NCI-H510A (cell line): ENCODE results near the gene CES5A.
"Not testable (repeated sequence)": the region's sequence is repeated elsewhere in the genome, so short reads cannot be mapped to it uniquely, and the experiment has no call there.

Source experiments
- DNase-seq: peaks from one replicate; lab custom pipeline; 2025; lab: John Stamatoyannopoulos, UW

The CES5A gene, protein sequence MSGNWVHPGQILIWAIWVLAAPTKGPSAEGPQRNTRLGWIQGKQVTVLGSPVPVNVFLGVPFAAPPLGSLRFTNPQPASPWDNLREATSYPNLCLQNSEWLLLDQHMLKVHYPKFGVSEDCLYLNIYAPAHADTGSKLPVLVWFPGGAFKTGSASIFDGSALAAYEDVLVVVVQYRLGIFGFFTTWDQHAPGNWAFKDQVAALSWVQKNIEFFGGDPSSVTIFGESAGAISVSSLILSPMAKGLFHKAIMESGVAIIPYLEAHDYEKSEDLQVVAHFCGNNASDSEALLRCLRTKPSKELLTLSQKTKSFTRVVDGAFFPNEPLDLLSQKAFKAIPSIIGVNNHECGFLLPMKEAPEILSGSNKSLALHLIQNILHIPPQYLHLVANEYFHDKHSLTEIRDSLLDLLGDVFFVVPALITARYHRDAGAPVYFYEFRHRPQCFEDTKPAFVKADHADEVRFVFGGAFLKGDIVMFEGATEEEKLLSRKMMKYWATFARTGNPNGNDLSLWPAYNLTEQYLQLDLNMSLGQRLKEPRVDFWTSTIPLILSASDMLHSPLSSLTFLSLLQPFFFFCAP

DNA sequence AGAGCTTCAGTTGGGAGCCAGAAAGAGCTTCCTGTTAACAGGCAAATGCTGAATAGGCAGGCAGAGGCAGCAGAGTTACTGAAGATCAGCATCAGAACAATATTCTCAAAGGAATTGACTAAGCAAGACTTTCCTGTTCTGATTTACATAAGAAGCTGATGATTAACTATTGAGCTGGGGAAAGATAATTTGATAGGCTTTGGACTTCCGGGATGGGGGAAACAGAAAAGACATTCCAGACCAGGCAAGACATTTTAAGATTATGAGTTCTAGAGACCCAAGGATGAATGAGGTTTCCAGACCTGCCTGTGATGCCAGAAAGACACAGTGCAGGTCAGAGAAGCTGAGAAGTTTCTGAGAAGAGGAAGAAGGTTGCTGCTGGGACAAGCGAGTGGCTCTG is at the start of gene CES5A:
TSS of gene CES5A (minus strand) at position 101 of the 400 bp plus-strand sequence. CDS start 152 bp downstream, outside the sequence.
- DNase-seq, result no peak

GRCh38 chr16:55922662-55923061 is 47.5 kb upstream of the CES5A start:
- no peak for DNase-seq

- no peak for DNase-seq
These were observed 42.4 kb upstream of the CES5A start for GRCh38 chr16:55917373-55918160.

DNA sequence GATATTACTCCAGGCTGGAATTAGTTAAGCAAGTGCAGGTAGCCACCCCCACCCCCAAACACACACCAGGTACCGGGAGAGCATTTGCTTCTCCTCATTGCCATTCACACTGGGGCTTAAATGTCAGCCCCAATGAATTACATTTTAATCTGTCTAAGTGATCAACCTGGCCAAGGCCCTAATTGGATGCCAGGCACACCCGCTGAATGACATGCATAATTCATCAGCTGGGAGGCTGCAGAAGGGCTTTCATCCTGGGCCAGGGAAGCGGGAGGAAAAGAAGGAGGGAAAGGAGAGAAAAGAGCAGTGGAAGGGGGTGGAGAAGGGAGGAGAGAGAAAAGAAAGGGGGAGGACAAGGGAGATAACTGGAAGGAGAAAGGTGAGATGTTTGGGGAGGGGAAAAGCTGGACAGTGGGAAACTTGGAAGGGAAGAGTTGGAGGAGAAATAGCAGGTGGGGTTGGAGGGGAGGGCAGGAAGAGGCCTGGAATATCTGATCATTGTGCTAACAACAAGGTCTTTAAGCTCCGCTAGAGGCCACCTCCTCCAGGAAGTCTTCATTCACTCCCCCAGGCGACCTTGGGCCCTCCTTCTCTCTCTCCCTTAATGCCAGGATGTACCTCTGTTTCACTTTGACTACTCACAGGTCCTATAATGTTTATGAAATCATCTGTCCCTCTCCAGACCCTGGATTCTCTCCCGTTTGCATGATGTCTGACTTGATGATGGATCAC is 40.1 kb upstream of the CES5A start:
- DNase-seq, result no peak

DNA sequence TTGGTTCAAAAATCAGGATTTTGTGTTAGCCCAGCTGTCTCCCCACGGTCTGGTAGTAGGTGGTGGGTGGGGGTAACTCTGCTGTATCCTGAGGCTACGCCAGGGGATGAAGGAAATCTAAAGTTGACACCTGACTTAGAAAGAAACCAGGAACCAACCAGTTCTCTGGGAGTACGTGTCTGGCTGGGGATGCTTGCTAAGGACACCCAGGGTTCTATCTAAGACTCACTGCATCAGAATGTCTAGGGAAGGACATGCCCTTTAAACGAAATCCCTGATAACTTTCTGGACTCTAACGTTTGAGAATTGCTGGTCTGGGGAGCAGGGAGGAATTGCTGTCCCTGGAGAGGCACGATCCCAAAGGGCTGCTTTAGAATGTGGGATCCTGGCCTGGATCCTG is 39.2 kb upstream of the CES5A start:
- no peak for DNase-seq

GRCh38 chr16:55913716-55914115 is 38.5 kb upstream of the CES5A start:
- no peak for DNase-seq

DNA sequence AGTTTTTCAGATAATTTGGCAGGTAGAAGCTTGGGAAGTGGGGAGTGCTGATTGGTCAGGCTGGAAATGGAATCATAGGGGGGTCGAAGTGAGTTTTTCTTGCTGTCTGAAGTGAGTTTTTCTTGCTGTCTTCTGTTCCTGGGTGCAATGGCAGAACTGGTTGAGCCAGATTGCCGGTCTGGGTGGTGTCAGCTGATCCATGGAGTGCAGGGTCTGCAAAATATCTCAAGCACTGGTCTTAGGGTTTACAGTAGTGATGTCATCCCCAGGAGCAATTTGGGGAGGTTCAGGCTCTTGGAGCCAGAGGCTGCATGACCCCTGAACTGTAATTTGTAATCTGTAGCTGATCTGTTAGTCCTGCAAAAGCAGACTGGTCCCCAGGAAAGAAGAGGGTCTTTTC is 37.9 kb upstream of the CES5A start:
- DNase-seq, result not testable (repeated sequence)

- no peak for DNase-seq
These were observed 36.8 kb upstream of the CES5A start for GRCh38 chr16:55912022-55912421.

DNA sequence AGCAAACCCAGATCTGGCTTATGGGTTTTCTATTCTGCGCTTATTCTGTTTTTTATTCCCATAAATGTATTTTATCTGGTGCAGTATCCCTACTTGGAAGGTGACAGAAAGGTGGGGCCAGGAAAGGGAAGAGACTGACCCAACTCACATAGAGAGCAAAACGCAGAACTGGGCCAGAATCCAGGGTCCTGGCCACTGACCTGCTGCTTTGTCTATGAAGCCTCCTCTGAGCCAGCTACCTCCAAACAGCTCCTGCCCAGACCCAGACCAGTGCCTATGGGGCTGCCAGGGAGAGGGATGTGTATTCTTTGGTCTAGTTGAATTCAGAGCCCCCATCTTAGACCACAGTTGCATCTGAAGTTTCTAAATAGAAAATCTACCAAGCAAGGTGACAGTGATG is 36.4 kb upstream of the CES5A start:
- no peak for DNase-seq

- DNase-seq, result no peak
These were observed 34.7 kb upstream of the CES5A start for GRCh38 chr16:55909876-55910275.

DNA sequence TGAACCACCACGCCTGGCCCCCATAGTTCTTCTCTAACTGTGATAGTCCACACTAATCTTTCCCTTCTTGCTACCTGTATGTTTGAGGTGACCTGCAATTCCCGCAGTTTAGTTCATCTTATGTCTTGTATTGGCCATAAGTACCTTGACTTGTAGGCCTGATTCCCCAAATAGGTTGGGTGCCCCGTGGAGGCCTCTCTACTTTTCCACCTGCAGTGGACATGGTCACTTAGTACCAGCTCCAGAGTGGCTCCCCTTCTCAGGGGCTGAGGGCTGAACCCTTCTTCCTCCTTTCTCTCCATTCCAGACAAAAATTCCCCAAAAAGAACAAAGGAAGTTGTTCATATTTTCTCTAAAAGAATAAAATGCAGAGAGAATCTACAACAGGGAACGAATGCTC is 33.5 kb upstream of the CES5A start:
- DNase-seq, result no peak

GRCh38 chr16:55907661-55908060 is 32.5 kb upstream of the CES5A start:
- no peak for DNase-seq

- no peak for DNase-seq
These were observed 30.9 kb upstream of the CES5A start for GRCh38 chr16:55906123-55906522.

DNA sequence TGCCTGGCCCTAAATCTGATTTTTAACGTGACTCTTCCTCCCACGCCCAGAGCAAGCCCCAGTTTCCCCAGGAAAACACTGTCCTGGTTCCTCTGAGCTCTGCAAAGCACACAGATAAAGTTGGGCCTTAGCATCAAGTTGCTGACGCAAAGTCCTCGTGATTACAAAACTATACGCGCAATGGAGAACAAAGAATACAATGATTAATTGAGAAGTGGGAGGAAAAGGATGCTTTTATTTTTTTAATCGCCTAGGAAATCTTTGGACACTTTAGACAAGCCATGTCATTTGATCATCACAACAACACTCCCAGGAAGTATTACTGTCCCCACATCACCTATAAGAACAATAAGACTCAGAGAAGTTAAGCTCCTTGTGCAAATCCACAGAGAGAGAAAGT is 30.5 kb upstream of the CES5A start:
- DNase-seq, result no peak

DNA sequence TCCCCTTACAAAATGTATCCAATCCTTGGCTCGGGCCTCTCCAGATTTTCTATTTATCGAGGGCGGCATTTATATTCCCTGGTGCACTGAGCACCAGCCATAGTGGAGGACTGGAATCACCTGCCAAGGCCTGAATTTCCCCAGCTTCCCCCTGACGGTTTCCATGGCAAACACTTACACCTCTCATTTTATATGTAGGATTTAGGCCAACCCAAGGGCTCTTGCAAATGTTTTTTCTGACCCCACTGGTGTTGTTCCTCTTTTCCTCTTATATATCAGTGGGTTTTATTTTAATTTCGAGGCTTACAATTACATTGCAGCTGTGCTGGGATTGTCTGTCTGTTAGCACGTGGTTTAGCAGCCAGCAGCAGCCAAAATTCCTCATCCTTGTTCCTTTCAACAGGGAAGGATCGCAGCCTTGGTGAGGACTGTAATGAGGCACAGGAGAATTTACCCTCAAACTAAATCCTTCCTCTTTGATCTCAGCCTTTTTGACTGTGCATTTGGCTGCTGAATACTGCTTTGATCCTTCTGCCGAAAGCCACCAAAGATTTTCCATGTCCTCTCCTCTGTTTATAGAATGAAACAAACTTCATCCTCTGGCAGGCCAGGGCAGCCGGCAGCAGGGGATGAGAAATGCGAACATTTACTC is 26.5 kb upstream of the CES5A start:
- no peak for DNase-seq

DNA sequence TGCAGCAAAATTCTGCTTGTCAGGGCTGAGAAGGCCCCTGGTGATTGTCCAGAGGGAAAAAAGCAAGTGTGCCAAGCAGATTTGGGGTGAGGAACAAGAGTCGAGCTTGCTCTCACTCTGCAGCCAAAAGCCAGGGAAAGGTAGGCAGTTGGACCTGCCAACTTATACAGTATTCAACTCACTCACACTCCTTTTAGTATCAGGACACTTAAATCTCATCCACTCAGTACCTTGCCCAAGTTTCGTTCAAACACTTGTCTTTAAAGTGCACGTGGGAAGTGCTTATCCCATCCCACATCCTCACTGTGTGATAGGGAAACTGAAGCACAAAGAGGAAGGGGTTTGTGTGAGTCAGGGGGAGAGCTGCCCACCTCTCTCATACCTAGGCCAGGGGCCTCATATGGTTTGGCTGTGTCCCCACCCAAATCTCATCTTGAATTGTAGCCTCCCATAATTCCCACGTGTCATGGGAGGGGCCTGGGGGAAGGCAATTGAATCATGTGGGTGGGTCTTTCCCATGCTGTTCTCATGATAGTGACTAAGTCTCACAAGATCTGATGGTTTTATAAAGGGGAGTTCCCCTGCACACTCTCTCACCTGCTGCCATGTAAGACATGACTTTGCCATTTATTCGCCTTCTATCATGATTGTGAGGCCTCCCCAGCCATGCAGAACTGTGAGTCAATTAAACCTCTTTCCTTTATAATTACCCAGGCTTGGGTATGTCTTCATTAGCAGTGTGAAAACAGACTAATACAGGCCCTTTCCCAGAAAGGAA is 25.6 kb upstream of the CES5A start:
- DNase-seq, result no peak

GRCh38 chr16:55899857-55900256 is 24.7 kb upstream of the CES5A start:
- no peak for DNase-seq

DNA sequence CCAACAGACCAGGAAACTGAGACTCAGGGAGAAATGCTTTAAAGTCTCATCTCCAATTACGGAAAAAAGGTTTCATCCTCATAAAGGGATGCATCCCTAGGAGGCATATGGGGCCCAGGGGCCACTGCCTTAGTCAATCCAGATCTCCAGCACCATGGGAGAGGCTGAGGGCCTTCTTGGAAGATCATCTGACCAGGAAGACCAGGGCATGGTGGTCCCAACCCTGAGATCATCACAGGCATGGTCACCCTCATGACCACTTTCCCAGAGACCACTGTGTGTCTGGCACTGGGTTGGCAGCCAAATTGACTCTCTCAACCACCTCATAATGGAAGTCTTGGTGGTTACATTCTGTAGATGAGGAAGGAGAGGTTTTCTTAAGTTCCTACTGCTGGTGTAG is 23.4 kb upstream of the CES5A start:
- DNase-seq, result no peak

DNA sequence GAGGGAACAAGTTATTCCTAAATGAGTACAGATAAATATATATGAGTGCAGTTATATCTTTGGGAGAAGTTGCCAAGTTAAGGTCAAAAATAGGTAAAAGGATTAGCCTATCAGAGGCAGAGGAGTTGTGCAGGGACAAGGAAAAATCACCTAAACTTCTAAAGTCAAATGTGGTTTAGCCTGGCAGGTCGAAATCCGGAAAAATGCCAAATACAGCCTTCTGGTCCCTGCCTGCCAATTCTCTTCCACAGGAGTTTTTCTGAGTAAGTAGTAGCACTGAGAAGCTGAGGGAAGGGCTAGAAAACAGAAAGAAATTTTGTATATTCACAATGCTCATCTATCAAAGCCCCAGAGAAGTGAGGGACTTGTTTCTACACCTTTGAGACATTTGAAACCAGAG is 17.6 kb upstream of the CES5A start:
- DNase-seq, result no peak

DNA sequence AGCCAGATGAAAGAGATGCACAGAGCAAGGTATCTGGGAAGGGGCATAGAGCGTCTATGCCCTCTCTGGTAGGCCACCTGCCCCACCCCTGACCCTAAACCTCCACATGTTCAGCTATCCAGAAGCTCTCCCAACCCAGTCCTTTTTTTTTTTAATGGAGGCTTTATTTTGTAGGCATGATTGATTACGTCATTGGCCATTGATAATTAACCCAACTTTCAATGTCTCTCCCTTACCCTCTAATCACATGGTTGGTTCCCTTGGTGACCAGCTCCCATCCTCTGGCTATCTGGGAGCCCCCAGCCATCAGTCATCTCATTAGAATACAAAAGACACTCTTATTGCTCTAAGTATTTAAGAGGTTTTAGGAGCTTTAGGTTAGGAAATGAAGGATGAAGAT is 14.3 kb upstream of the CES5A start:
- DNase-seq, result no peak

DNA sequence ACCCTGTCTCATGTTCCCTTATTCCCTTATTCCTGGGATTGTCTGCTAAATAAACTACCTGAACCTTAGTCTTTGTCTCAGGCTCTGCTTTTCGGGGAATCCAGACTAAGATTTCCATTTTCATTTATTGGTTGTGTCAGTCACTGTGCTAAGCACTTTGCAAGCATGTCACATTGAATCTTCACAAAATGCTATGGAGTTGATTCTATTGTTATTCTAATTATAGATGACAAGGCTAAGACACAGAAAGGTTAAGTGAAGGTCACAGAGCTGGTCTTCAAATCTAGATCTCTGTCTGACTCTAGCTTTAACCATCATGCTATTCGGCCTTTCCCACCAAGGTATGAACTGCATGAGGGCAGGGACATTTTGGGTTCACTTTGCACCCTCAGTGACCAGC is 13.4 kb upstream of the CES5A start:
- DNase-seq, result no peak
